ENCODE measurements around the gene TAP1.
"Not testable (repeated sequence)": the region's sequence is repeated elsewhere in the genome, so short reads cannot be mapped to it uniquely, and the experiment has no call there.

Gene TAP1

DNA sequence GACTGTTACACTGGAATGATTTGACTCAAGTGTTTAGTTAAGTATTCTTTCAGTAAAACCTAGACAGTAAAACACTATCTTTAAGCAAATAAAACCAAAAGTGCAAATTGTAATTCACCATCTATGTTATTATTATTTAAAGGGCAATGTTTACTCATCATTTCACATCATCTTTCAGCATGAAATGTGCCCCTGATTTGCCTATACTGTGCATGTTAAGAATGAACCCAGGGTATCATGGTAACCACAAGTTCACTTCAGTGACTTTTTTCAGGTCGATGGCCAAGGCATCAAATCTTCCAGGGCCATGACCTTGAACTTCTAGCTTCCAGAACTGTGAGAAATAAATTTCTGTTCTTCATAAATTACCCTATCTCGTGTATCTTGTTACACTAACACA, 34.6 kb downstream of the TAP1 start:
- TF ChIP-seq, protein P1, sequence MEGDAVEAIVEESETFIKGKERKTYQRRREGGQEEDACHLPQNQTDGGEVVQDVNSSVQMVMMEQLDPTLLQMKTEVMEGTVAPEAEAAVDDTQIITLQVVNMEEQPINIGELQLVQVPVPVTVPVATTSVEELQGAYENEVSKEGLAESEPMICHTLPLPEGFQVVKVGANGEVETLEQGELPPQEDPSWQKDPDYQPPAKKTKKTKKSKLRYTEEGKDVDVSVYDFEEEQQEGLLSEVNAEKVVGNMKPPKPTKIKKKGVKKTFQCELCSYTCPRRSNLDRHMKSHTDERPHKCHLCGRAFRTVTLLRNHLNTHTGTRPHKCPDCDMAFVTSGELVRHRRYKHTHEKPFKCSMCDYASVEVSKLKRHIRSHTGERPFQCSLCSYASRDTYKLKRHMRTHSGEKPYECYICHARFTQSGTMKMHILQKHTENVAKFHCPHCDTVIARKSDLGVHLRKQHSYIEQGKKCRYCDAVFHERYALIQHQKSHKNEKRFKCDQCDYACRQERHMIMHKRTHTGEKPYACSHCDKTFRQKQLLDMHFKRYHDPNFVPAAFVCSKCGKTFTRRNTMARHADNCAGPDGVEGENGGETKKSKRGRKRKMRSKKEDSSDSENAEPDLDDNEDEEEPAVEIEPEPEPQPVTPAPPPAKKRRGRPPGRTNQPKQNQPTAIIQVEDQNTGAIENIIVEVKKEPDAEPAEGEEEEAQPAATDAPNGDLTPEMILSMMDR (IDR thresholded peaks at IDR 0.05; ENCODE audit: low read length, missing control alignments): no peak
- DNase-seq (ENCODE audit: low read depth): no peak
- H3K4me3 ChIP-seq (replicated peaks; ENCODE audit: low read depth, low read length): no peak overlapping the region

DNA sequence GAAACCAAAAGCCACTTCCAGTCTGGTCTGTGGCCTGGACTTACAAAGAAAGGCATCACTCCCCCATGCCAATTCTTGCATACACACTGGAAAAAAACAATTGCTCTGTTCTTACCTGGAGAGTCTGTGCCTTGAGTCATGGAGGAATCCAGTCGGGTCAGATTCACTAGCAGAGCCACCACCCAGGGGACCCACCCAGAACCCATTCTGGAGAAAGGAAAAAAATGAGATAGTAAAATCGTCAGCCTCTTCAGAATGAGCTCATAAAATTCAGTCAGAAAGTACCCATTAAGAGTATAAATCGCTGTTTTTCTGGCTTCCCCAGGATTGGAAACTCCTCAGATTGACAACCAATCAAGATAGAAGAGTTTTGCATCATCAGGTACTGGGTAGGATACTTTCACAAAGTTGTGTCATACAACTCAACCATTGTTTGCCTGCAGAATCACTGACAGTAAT, 36.7 kb downstream of the TAP1 start, which contains the start of gene HLA-DOB:
TSS of gene HLA-DOB (minus strand) at position 257 of the 459 bp plus-strand sequence. CDS start at position 206, 51 bp downstream.
- TF ChIP-seq, protein P1 (IDR thresholded peaks at IDR 0.05; ENCODE audit: low read length, missing control alignments): no peak
- peak; percentile 56 for DNase-seq (ENCODE audit: low read depth)
- no peak within 1 kb of the TSS for H3K4me3 ChIP-seq (replicated peaks; ENCODE audit: low read depth, low read length)

DNA sequence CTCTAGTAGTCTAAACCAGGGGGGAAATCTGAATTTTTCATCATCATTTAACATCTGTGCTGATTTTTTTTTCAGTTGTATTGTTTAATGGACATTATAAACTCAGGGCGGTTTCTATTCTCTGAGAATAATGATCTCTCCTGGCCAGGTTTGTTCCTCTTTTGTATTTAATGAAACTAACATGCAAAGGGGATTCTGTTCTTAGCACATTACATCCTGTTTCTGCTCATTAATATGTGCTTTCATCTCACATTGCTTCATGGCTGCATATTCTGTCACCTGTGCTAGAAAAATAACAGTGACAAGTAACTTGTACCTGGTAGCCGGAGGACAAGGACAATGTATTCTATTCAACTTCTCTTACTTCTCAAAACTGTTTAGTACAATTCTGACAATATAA, 37.5 kb downstream of the TAP1 start:
- no peak for DNase-seq (ENCODE audit: low read depth)
- no peak overlapping the region for H3K4me3 ChIP-seq (replicated peaks; ENCODE audit: low read depth, low read length)
- TF ChIP-seq, protein P1 (IDR thresholded peaks at IDR 0.05; ENCODE audit: low read length, missing control alignments): no peak

DNA sequence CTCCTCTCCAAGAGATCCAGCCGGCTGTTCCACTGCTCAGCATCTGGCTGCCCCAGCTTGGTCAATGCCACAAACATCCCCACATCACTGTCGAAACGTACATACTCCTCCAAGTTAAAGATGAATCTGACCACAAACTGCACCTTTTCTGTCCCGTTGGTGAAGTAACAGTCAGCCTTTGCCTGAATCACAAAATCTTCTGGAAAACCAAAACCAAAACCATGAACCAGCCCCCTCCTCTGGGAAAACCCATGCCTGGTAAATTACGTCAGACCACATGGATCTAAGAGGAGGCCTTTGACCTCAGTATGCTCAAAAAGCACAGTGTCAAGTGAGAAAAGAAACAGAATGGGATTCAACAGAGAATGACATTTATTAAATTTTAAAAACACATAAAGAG, 38.4 kb downstream of the TAP1 start:
- no peak overlapping the region for H3K4me3 ChIP-seq (replicated peaks; ENCODE audit: low read depth, low read length)
- TF ChIP-seq, protein P1 (IDR thresholded peaks at IDR 0.05; ENCODE audit: low read length, missing control alignments): no peak
- peak; percentile 8 for DNase-seq (ENCODE audit: low read depth)

DNA sequence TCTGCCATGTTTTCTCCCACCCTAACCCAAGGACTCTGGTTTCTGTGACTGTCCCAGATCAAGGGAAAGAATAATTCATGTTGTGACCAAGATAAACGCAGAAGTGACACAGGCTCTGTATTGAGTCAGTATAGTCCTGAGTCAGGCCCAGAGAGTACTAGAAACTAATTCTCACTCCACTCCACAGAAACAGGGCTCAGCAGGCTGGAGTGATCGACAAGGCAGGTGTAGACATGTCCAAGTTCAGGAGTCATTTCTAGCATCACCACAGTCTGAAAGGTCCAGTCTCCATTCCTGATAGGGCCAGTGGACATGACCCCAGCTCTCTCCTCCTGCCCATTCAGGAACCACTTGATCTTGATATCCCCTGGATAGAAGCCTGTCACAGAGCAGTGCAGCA, 39.4 kb downstream of the TAP1 start:
- no peak for DNase-seq (ENCODE audit: low read depth)
- no peak overlapping the region for H3K4me3 ChIP-seq (replicated peaks; ENCODE audit: low read depth, low read length)
- TF ChIP-seq, protein P1 (IDR thresholded peaks at IDR 0.05; ENCODE audit: low read length, missing control alignments): no peak

DNA sequence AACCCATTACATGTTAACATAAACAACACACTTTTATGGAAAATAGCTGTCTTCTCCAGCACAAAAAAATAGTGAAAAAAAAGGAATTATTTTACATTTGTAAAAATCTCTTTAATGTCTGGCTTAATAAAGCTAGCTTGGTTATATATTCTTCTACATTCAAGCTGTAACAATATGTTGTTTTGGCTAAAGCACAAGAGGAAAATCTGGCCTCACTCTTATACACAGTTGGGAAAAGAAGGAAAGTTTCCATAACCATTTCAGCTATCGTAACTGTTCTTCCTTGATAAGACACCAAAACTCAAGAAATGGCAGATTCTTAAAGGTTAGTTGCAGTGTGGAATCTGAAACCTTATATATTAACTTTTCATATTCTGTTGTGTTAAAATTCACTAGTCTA, 44.3 kb downstream of the TAP1 start:
- TF ChIP-seq, protein P1 (IDR thresholded peaks at IDR 0.05; ENCODE audit: low read length, missing control alignments): no peak
- no peak overlapping the region for H3K4me3 ChIP-seq (replicated peaks; ENCODE audit: low read depth, low read length)
- DNase-seq (ENCODE audit: low read depth): no peak

DNA sequence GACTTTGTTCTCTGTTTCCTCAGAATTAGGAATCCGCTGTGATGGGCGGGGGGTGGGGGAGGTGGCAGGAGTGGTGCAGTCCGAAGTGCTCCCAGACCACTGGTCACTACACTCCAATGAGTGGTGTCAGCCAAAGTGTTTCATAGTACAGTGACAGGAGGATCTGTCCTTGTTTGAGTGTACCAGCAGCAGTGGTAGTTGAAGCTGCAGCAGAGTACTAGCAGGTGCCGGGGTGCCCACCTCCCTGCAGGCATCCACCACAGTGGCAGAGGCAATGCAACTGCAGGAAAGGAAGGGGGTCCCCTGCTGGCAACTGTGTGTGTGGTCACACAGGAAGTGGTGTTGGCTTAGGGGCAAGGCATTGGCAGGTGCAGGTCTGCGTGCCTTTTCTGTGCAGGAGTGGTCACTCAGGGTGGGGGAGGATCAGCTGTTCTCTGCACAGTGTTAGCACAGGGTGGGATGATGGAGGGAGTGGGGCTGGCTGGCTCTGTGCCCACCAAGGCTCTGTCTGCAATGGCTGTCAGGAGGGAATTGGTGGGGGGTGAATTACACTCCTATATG, 46.4 kb downstream of the TAP1 start:
- no peak for DNase-seq (ENCODE audit: low read depth)
- H3K4me3 ChIP-seq (replicated peaks; ENCODE audit: low read depth, low read length): no peak overlapping the region
- TF ChIP-seq, protein P1 (IDR thresholded peaks at IDR 0.05; ENCODE audit: low read length, missing control alignments): no peak

DNA sequence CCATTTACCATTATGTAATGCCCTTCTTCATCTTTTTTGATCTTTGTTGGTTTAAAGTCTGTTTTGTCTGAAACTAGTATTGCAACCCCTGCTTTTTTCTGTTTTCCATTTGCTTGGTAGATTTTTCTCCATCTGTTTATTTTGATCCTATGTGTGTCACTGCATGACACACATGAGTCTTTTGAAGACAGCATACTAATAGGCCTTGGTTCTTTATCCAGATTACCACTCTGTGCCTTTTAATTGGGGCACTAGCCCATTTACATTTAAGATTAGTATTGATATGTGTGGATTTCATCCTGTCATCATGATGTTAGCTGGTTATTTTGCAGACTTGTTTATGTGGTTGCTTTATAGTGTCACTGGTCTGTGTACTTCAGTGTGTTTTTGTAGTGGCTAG, 48.1 kb downstream of the TAP1 start:
- not testable (repeated sequence) for H3K4me3 ChIP-seq (replicated peaks; ENCODE audit: low read depth, low read length); DNase-seq (ENCODE audit: low read depth)

All from fibroblast of pulmonary artery (primary cell).